SHP77 (cell line): ENCODE measurements around the gene CFAP299.
"Not testable (repeated sequence)": the region's sequence is repeated elsewhere in the genome, so short reads cannot be mapped to it uniquely, and the experiment has no call there.

Experiments used
- DNase-seq, 2 experiments: peaks; one replicate each; lab custom pipeline; 2025; lab: John Stamatoyannopoulos, UW

The CFAP299 gene

GRCh38 chr4:80610199-80610598 lies 274.7 kb downstream of the CFAP299 start:
- no peak for DNase-seq

GRCh38 chr4:80610845-80611677 lies 275.5 kb downstream of the CFAP299 start:
- DNase-seq = no peak

DNA sequence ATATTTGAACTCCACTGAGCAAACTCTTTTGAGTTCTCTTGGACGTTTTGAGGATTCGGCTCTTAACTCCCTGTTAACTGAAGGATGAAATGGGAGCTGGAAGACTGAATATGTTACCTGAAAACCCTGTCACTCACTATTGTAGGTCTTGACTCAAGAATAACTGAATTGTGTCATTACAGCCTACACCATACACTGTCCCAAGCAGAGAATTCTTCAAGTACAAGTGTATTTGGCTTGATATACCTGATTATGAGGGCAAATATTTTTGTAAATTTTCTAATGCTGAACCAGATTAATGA lies 276.1 kb downstream of the CFAP299 start:
- no peak for DNase-seq

- DNase-seq = no peak
Observed at GRCh38 chr4:80613470-80613869, 277.9 kb downstream of the CFAP299 start.

DNA sequence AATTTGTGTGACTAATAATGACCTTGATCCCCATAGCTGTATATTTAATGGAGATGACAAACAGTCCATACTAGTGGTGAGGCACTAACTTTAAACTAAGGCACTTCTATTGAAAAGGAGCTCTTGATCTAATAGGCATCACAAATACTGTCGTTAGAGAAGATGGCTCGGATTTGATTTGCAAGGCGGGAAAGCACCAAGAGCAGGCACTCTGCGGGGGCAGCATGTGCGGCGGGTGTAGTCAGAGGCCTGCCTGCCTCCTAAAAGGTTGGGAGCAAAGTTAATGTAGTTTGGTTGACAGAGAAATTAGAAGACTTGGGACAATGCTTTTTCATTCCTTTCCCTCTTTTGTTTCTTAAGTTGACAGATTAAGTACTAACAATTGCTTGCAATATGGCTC lies 278.8 kb downstream of the CFAP299 start:
- DNase-seq = no peak

GRCh38 chr4:80615099-80615498 lies 279.6 kb downstream of the CFAP299 start:
- DNase-seq = no peak

DNA sequence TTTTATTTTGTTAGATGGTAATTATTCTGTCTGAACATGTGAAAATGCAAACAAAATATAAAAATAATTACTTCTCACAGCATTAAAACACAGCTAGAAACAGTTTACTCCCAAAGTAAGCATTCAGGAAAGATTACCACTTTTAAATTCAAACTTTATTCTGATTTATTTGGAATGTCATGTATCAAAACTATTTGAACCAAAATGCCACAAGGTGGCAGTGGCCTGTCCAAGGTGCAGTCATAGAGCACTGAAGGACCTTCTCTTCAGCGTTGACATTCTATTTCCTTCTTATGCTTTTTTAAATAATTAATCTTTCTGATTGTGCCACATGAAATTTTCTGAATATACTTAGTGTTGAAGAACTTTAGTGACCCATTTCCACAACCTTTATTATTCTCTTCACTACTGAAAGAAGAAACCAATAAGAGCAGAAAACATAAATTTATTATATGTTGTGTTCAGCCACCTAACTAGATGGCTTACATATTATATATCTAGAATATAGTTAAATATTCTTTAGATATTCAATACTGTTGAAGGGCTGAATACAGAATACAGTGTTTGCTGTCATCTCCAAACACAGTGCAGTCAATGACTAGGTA lies 283.6 kb downstream of the CFAP299 start:
- DNase-seq = peak in 1 of 2 experiments; percentile 6

DNA sequence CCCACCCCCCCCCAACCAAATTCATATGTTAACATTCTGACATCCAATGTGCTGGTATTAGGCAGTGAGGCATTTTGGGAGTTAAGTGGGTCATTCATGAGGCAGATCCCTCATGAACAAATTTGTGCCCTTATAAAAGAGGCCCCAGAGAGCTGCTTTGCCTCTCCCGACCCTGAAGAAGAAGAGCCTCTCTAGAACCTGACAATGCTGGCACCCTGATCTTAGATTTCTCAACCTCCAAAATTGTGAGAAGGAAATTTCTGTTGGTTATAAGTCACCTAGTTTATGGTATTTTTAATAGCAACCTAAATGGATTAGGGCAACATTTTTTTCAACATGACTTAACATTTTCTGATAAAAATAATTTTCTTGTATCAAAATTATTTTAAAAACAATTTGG lies 296.3 kb downstream of the CFAP299 start:
- DNase-seq = no peak

DNA sequence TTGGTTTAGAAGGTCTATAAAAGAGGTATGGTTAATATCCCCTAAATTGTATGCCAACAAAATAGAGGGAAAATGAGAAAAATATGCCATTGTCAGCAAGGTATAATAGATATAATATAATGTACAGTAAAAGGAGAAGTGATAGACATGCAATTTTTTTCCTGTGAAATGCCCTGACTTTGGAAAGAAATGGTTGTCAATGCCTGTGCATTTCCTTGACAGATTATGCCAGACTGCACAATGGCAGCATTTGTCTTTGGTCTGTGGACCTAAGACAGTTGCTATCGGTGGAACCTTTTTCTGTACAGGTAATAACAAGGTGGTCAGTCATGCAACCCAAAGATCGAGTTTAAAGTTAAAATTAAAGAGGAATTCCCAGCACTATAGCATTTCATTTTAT lies 301.7 kb downstream of the CFAP299 start:
- no peak for DNase-seq

GRCh38 chr4:80646061-80646460 lies 310.5 kb downstream of the CFAP299 start:
- DNase-seq = no peak

GRCh38 chr4:80655662-80656061 lies 320.1 kb downstream of the CFAP299 start:
- DNase-seq = no peak

DNA sequence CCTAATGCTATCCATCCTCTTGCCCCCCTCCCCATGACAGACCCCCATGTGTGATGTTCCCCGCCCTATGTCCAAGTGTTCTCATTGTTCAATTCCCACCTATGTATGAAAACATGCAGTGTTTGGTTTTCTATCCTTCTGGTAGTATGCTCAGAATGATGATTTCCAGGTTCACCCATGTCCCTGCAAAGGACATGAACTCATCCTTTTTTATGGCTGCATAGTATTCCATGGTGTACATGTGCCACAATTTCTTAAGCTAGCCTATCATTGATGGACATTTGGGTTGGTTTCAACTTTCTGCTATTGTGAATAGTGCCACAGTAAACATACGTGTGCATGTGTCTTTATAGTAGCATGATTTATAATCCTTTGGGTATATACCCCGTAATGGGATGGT lies 334.6 kb downstream of the CFAP299 start:
- DNase-seq = not testable (repeated sequence)

- no peak for DNase-seq
Observed at GRCh38 chr4:80678413-80678812, 342.9 kb downstream of the CFAP299 start.

DNA sequence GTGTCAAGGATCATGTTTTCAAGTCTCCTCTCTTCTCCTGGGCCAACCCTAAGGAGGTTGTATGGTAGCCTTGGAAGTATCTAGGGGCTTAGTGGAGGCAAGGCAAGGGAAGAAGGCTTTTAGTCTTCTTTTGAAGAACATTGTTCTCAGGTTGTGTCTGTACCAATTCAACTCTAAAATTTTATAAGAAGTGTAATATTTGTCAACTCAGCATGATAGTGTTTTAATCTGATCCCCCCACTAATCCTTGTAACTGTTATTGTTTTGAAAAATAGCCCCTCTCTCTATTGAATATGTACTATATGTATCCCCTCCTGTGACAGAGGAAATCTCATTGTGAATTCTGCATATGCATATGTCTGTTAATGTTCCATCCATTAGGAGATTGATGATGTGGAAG lies 345.4 kb downstream of the CFAP299 start:
- DNase-seq = no peak

- no peak for DNase-seq
Observed at GRCh38 chr4:80685214-80685613, 349.7 kb downstream of the CFAP299 start.

- not testable (repeated sequence) for DNase-seq
Observed at GRCh38 chr4:80687736-80688135, 352.2 kb downstream of the CFAP299 start.

GRCh38 chr4:80694171-80694570 lies 358.6 kb downstream of the CFAP299 start:
- DNase-seq = no peak

DNA sequence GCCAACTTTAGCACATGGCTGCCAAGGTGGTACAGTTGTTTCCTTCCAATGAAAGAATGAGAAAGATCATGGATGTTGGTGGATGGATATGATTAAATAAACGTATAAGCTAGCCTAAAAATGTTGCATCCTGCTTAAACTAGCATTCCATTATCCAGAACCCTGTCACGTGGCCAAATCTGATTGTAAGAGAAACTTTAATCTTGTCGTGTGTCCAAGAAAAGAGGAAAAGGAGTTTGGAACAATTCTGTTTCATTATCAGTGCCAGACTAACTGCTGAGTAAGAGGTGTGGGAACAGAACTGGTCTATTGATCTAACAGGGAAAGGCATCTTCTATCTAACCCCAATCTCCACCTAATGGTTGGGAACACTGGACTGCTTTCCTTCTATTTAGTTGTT lies 369.8 kb downstream of the CFAP299 start:
- DNase-seq = no peak

GRCh38 chr4:80709082-80709869 lies 373.7 kb downstream of the CFAP299 start:
- DNase-seq = no peak

GRCh38 chr4:80710748-80711451 lies 375.4 kb downstream of the CFAP299 start:
- no peak for DNase-seq

DNA sequence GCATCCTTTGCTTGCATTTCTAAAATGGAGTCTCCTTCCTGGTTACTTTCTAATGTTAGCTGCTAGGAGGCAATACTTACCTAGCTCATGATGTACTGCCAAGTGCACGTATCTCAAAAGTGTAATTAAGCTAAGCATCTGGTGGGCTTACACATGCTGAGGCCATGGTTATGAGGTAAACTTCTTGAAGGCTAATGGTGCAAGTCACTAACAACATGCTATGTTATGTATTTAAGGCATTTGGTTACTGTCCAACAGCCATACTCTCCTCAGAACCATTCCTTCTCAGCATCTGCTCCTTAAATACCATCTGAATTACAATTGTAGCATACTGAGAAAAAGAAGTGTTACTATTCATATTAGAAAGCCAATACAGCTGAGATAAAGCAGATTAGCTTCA lies 376.4 kb downstream of the CFAP299 start:
- no peak for DNase-seq

- peak in 1 of 2 experiments; percentile 18 for DNase-seq
Observed at GRCh38 chr4:80713409-80713808, 377.9 kb downstream of the CFAP299 start.
